Nephron (organoid): ENCODE measurements around the gene STEAP3.

Experiments
- H3K27ac Mint-ChIP-seq, 3 experiments: 2 replicates each; pipeline ENCODE4 v1.8.0; 2020; ENCODE audit warnings: mixed read lengths in 3 of 3, mild to moderate bottlenecking in 2 of 3, moderate library complexity in 1 of 3
- H3K27me3 Mint-ChIP-seq: 2 replicates; pipeline ENCODE4 v1.8.0; 2021; ENCODE audit warnings: low read depth, mild to moderate bottlenecking, moderate library complexity, mixed read lengths
- H3K36me3 Mint-ChIP-seq: 2 replicates; pipeline ENCODE4 v1.8.0; 2020; ENCODE audit warnings: low read depth, mixed read lengths
- H3K4me1 Mint-ChIP-seq: 2 replicates; pipeline ENCODE4 v1.8.0; 2020; ENCODE audit warnings: mixed read lengths
- H3K4me3 Mint-ChIP-seq, 3 experiments: 2 replicates each; pipeline ENCODE4 v1.8.0; 2020; ENCODE audit warnings: mild to moderate bottlenecking in 3 of 3, mixed read lengths in 3 of 3, moderate library complexity in 2 of 3
- H3K9me3 Mint-ChIP-seq: 2 replicates; pipeline ENCODE4 v1.8.0; 2020; ENCODE audit warnings: mixed read lengths
- TF ChIP-seq, protein P1 (sequence below), 3 experiments: fragments of 200-600 bp; sonication (generic); IDR thresholded peaks; one replicate each; pipeline ENCODE4 v1.5.0; 2021; ENCODE audit warnings: antibody characterized with exemption in 3 of 3; ENCODE audit not compliant: unreplicated experiment in 3 of 3

Gene STEAP3

GRCh38 chr2:119311831-119312230 is 88.2 kb downstream of the STEAP3 start:
- H3K4me1 Mint-ChIP-seq = peaks cover 5% of the 10 kb centered on the region
- H3K9me3 Mint-ChIP-seq = no peaks in the 10 kb centered on the region
- TF ChIP-seq, protein P1, sequence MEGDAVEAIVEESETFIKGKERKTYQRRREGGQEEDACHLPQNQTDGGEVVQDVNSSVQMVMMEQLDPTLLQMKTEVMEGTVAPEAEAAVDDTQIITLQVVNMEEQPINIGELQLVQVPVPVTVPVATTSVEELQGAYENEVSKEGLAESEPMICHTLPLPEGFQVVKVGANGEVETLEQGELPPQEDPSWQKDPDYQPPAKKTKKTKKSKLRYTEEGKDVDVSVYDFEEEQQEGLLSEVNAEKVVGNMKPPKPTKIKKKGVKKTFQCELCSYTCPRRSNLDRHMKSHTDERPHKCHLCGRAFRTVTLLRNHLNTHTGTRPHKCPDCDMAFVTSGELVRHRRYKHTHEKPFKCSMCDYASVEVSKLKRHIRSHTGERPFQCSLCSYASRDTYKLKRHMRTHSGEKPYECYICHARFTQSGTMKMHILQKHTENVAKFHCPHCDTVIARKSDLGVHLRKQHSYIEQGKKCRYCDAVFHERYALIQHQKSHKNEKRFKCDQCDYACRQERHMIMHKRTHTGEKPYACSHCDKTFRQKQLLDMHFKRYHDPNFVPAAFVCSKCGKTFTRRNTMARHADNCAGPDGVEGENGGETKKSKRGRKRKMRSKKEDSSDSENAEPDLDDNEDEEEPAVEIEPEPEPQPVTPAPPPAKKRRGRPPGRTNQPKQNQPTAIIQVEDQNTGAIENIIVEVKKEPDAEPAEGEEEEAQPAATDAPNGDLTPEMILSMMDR (IDR thresholded peaks at IDR 0.05; ENCODE audit: unreplicated experiment in 3 of 3) = no peak
- no peaks in the 10 kb centered on the region for H3K27me3 Mint-ChIP-seq
- peaks cover 11% of the 10 kb centered on the region for H3K36me3 Mint-ChIP-seq
- no peak overlapping the region for H3K27ac Mint-ChIP-seq
- no peak overlapping the region for H3K4me3 Mint-ChIP-seq
